ENCODE data around the gene HOXB2. TPM values are rescaled to one million over a fixed set of nuclear protein-coding genes. Genes with fewer than 3 reads are reported as not detected.

HOXB2 gene
- total and polyA plus RNA-seq, 9 of the 15 experiments (the other 6 are each of a cell fraction or from before 2014, with no cell fraction given): 2.1 to 97.7 (median 21.2) TPM

GRCh38 chr17:48503747-48504146 lies 41.2 kb downstream of the HOXB2 start:
- 12% methylated on average over 5 of the region's 5 CpGs for WGBS (ENCODE audit: insufficient coverage, low coverage, missing lambda C conversion rate)
- CTCF ChIA-PET (ENCODE audit: low intra/inter-chr PET ratio): no interaction called here
- Histone ChIP-seq H4K20me1 (replicated peaks; ENCODE audit: control insufficient read depth, insufficient read depth, low read length) (no peaks in the 10 kb centered on the region), H3K4me2 (ENCODE audit: insufficient read depth, low read length) (no peak overlapping the region), H3K4me3 (no peak overlapping the region), H3K9ac (ENCODE audit: insufficient read depth in 1 of 2, low read depth in 2 of 2, low read length in 2 of 2) (peak overlapping the region in 1 of 2 experiments; percentile 9; a peak in 1 of 4 replicates), H3K36me3 (ENCODE audit: control insufficient read depth, insufficient read depth, low read length) (no peaks in the 10 kb centered on the region), H3K9me1 (ENCODE audit: control insufficient read depth, insufficient read depth, low read length) (no peaks in the 10 kb centered on the region), H3K79me2 (ENCODE audit: control insufficient read depth, insufficient read depth, low read length) (no peaks in the 10 kb centered on the region), H2AFZ (ENCODE audit: low read depth, low read length) (no peak overlapping the region), H3K27me3 (ENCODE audit: control insufficient read depth in 2 of 2, insufficient read depth in 2 of 2, low read length in 2 of 2) (no peaks in the 10 kb centered on the region), H3K27ac (ENCODE audit: extremely low read depth, low read depth, low read length) (no peak overlapping the region), H3K9me3 (replicated peaks; ENCODE audit: control insufficient read depth, insufficient read depth, low read depth, low read length) (no peaks in the 10 kb centered on the region), H3K4me1 (replicated peaks in 1 of 2; ENCODE audit: control insufficient read depth in 2 of 2, insufficient read depth in 2 of 2, low read length in 2 of 2) (peaks cover 6 to 41% of the 10 kb centered on the region in 2 experiments; a peak in 4 of 5 replicates)
- FAIRE-seq: no peak
- no peak for ATAC-seq
- TF ChIP-seq TFAP4 (CRISPR knock-in tag; IDR thresholded peaks at IDR 0.05; ENCODE audit: borderline replicate concordance) (peak; percentile 26; the same call in 1 of the 2 replicates), CBFA2T3 (IDR thresholded peaks at IDR 0.05) (peak; percentile 33), TCF3 (CRISPR knock-in tag; IDR thresholded peaks at IDR 0.05) (no peak), COPS2 (conservative IDR thresholded peaks at IDR 0.05) (no peak), ATF4 (CRISPR knock-in tag; IDR thresholded peaks at IDR 0.05) (no peak), CTBP1 (IDR thresholded peaks at IDR 0.05; ENCODE audit: borderline replicate concordance) (peak; percentile 37; the same call in 1 of the 2 replicates), HDAC2 (IDR thresholded peaks at IDR 0.05) (no peak)
- TF ChIP-seq, protein P1, sequence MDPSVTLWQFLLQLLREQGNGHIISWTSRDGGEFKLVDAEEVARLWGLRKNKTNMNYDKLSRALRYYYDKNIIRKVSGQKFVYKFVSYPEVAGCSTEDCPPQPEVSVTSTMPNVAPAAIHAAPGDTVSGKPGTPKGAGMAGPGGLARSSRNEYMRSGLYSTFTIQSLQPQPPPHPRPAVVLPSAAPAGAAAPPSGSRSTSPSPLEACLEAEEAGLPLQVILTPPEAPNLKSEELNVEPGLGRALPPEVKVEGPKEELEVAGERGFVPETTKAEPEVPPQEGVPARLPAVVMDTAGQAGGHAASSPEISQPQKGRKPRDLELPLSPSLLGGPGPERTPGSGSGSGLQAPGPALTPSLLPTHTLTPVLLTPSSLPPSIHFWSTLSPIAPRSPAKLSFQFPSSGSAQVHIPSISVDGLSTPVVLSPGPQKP (CRISPR knock-in tag; IDR thresholded peaks at IDR 0.05): no peak
- in situ Hi-C loops (cut with MboI) (no loop called here), intact Hi-C loops (cut with micrococcal nuclease) (no loop called here)
- POLR2A ChIA-PET: interaction anchor here (0.7 to 1.4 kb wide), 5 partner anchors 9 to 63 kb away, joined by 3 to 5 read pairs (median 3); no protein-coding TSS in a partner anchor
- no peak for DNase-seq (ENCODE audit: extremely low read depth in 1 of 4, low spot score in 3 of 4)
- no TSS peak for BruUV-seq (replicated peaks)
